ENCODE data around the gene CELF4.

Gene CELF4

DNA sequence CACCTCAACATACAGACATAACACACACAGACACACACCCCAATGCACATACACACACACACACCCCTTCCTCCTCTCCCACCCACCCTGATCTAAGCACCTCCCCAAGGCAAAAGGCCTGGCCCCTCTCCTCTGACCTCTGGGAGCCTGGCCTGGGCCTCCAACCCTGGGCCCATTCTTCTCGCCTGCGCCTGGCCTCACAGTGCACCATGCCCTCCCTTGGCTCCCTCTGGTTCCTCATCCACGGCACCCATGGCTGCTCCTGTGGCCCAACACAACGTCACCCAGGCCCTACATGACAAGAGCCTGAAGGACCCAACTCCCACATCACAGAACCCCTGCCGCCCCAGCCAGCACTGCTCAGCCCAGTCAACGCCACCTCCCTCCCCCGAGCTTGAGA is 281.3 kb downstream of the CELF4 start:
- no peak overlapping the region for H3K4me3 ChIP-seq (ENCODE audit: low read depth, low read length)
- no peak for DNase-seq (ENCODE audit: low read depth)
- TF ChIP-seq, protein P1, sequence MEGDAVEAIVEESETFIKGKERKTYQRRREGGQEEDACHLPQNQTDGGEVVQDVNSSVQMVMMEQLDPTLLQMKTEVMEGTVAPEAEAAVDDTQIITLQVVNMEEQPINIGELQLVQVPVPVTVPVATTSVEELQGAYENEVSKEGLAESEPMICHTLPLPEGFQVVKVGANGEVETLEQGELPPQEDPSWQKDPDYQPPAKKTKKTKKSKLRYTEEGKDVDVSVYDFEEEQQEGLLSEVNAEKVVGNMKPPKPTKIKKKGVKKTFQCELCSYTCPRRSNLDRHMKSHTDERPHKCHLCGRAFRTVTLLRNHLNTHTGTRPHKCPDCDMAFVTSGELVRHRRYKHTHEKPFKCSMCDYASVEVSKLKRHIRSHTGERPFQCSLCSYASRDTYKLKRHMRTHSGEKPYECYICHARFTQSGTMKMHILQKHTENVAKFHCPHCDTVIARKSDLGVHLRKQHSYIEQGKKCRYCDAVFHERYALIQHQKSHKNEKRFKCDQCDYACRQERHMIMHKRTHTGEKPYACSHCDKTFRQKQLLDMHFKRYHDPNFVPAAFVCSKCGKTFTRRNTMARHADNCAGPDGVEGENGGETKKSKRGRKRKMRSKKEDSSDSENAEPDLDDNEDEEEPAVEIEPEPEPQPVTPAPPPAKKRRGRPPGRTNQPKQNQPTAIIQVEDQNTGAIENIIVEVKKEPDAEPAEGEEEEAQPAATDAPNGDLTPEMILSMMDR (IDR thresholded peaks at IDR 0.05; ENCODE audit: low read depth, low read length, missing control alignments): no peak

- no peak overlapping the region for H3K4me3 ChIP-seq (ENCODE audit: low read depth, low read length)
- TF ChIP-seq, protein P1 (IDR thresholded peaks at IDR 0.05; ENCODE audit: low read depth, low read length, missing control alignments): peak; percentile 46
- no peak for DNase-seq (ENCODE audit: low read depth)
These were observed 283.1 kb downstream of the CELF4 start for GRCh38 chr18:37282386-37283037.

- no peak for DNase-seq (ENCODE audit: low read depth)
- no peak overlapping the region for H3K4me3 ChIP-seq (ENCODE audit: low read depth, low read length)
- TF ChIP-seq, protein P1 (IDR thresholded peaks at IDR 0.05; ENCODE audit: low read depth, low read length, missing control alignments): no peak
These were observed 284.8 kb downstream of the CELF4 start for GRCh38 chr18:37280701-37281393.

DNA sequence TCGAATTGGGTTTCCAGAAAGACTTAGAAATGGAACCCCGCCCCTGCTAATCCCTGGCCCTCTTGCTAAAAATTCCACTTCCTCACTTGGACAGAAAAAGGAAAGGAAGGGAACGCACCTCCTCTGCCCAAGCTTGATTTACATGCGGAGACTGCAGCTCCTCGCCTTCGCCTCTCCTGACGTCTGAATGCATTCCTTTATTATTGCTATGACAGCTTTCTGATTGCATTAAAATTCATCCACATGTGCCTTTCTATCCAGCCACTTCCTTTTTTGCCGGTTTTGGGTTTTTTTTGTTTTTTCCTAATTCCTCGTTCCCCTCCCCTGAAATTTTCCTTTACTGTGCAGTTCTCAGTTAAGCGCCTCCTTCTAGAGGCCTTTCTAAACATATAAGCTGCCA is 287.8 kb downstream of the CELF4 start:
- TF ChIP-seq, protein P1 (IDR thresholded peaks at IDR 0.05; ENCODE audit: low read depth, low read length, missing control alignments): no peak
- DNase-seq (ENCODE audit: low read depth): no peak
- no peak overlapping the region for H3K4me3 ChIP-seq (ENCODE audit: low read depth, low read length)

- TF ChIP-seq, protein P1 (IDR thresholded peaks at IDR 0.05; ENCODE audit: low read depth, low read length, missing control alignments): no peak
- DNase-seq (ENCODE audit: low read depth): no peak
- H3K4me3 ChIP-seq (ENCODE audit: low read depth, low read length): no peak overlapping the region
These were observed 289.3 kb downstream of the CELF4 start for GRCh38 chr18:37276111-37276890.

DNA sequence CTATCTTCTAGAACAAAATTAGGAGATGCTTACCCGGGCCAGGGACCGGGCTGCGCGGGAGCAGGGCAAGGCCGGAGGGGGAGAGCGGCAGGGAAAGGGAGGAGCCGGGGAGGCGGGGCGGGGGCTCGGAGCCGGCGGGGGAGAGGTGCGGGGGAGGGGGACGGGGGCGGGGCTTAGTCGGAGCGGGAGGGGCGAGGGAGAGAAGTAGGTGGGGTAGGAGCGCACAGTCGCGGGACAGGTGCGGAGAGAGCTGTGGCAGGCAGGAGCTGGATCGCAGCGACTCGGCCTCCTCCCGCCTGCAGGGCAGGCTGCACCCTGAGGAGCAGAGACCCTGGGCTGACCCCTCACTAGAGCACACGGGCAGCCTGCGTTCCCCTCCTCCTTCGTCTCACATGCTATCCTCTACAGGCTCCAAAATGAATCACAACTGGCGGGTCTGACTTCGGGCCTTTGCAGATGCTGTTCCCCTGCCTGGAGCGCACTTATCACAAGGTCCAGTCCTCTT is 290.3 kb downstream of the CELF4 start:
- DNase-seq (ENCODE audit: low read depth): no peak
- TF ChIP-seq, protein P1 (IDR thresholded peaks at IDR 0.05; ENCODE audit: low read depth, low read length, missing control alignments): no peak
- no peak overlapping the region for H3K4me3 ChIP-seq (ENCODE audit: low read depth, low read length)

Data from GM12864 (cell line).